Right ventricle myocardium superior (tissue), 1 donor: Measurements from ENCODE around the gene TMEM52. TPM values are rescaled to one million over a fixed set of nuclear protein-coding genes. Genes with fewer than 3 reads are reported as not detected.

Source experiments
- ATAC-seq: fragments of 200-7000 bp; cut with Tn5 transposase; one replicate; pipeline ENCODE4 v1.9.1; 2020; ENCODE audit warnings: mild to moderate bottlenecking; ENCODE audit not compliant: poor library complexity
- DNase-seq: peaks from one replicate; pipeline ENCODE4 v3.0.0-alpha.2; 2020
- intact Hi-C: fragments of 100-400 bp; cut with DNase I; formaldehyde crosslinking; loops from one replicate; pipeline ENCODE4 v1.11.2; 2022
- total RNA-seq: library from RNA; stranded (reverse); fragmentation: NEBNext Ultra II Directional; extraction: Animal tissue kit (Norgen Biotek cat#: 25700); gene quantifications from one replicate; pipeline ENCODE4 v1.2.1, GENCODE V29; 2021
- donor health status: DM: no; HTN: yes; CAD: no; lungs with severe emphysema.

The TMEM52 gene
- total RNA-seq, 1 donor from 2014 or later, result 2.1 TPM

- intact Hi-C loops, result no loop called here
- DNase-seq (no peak), ATAC-seq (no peak)
Measured at GRCh38 chr1:1954015-1954414, 34.9 kb upstream of the TMEM52 start.

GRCh38 chr1:1950940-1951339, 31.9 kb upstream of the TMEM52 start:
- ATAC-seq, result no peak
- DNase-seq, result no peak
- intact Hi-C loops, result no loop called here

- no peak for ATAC-seq
- intact Hi-C loops, result no loop called here
- DNase-seq, result no peak
Measured at GRCh38 chr1:1948783-1949182, 29.7 kb upstream of the TMEM52 start.

GRCh38 chr1:1947493-1947892, 28.4 kb upstream of the TMEM52 start:
- ATAC-seq (no peak), DNase-seq (peak; percentile 22)
- intact Hi-C loops, result no loop called here

- DNase-seq, result peak; percentile 87
Measured at GRCh38 chr1:1946540-1946939, 27.5 kb upstream of the TMEM52 start.

GRCh38 chr1:1945782-1946393, 26.8 kb upstream of the TMEM52 start:
- DNase-seq (peak; percentile 33), ATAC-seq (no peak)
- intact Hi-C loops, result no loop called here

More at GRCh38 chr1:1946540-1946939, 27.5 kb upstream of the TMEM52 start:
- intact Hi-C loops, result no loop called here
- peak; percentile 62 for ATAC-seq

GRCh38 chr1:1943834-1944570, 24.9 kb upstream of the TMEM52 start:
- DNase-seq, result peak; percentile 65
- intact Hi-C loops, result loop anchor here (5.0 kb wide), 1 partner anchor 98 kb away; no protein-coding TSS in a partner anchor
- peak; percentile 89 for ATAC-seq

- intact Hi-C loops, result loop anchor here (5.0 kb wide), 1 partner anchor 99 kb away; no protein-coding TSS in a partner anchor
- peak; percentile 30 for DNase-seq
- no peak for ATAC-seq
Measured at GRCh38 chr1:1942753-1943656, 23.9 kb upstream of the TMEM52 start.

- DNase-seq (peak; percentile 31), ATAC-seq (no peak)
- intact Hi-C loops, result loop anchor here (5.0 kb wide), 1 partner anchor 100 kb away; no protein-coding TSS in a partner anchor
Measured at GRCh38 chr1:1941868-1942752, 23.0 kb upstream of the TMEM52 start.

- ATAC-seq (no peak), DNase-seq (peak; percentile 13)
- intact Hi-C loops, result loop anchor here (5.0 kb wide), 1 partner anchor 101 kb away; no protein-coding TSS in a partner anchor
Measured at GRCh38 chr1:1941211-1941841, 22.2 kb upstream of the TMEM52 start.

- intact Hi-C loops, result loop anchor here (5.0 kb wide), 1 partner anchor 102 kb away; no protein-coding TSS in a partner anchor
- DNase-seq (no peak), ATAC-seq (no peak)
Measured at GRCh38 chr1:1940123-1940425, 21.0 kb upstream of the TMEM52 start.

- DNase-seq (peak; percentile 33), ATAC-seq (no peak)
- intact Hi-C loops, result loop anchor here (5.0 kb wide), 1 partner anchor 103 kb away; no protein-coding TSS in a partner anchor
Measured at GRCh38 chr1:1939296-1940122, 20.4 kb upstream of the TMEM52 start.

GRCh38 chr1:1938613-1939295, 19.7 kb upstream of the TMEM52 start:
- intact Hi-C loops, result no loop called here
- ATAC-seq (no peak), DNase-seq (peak; percentile 20)

GRCh38 chr1:1938276-1938573, 19.1 kb upstream of the TMEM52 start:
- ATAC-seq, result no peak
- DNase-seq, result peak; percentile 5
- intact Hi-C loops, result no loop called here

GRCh38 chr1:1937549-1938275, 18.6 kb upstream of the TMEM52 start:
- DNase-seq, result no peak
- intact Hi-C loops, result no loop called here
- no peak for ATAC-seq

GRCh38 chr1:1937061-1937460, 18.0 kb upstream of the TMEM52 start:
- DNase-seq (peak; percentile 17), ATAC-seq (no peak)
- intact Hi-C loops, result no loop called here
